ENCODE measurements around the gene CFAP46.

Gene CFAP46

DNA sequence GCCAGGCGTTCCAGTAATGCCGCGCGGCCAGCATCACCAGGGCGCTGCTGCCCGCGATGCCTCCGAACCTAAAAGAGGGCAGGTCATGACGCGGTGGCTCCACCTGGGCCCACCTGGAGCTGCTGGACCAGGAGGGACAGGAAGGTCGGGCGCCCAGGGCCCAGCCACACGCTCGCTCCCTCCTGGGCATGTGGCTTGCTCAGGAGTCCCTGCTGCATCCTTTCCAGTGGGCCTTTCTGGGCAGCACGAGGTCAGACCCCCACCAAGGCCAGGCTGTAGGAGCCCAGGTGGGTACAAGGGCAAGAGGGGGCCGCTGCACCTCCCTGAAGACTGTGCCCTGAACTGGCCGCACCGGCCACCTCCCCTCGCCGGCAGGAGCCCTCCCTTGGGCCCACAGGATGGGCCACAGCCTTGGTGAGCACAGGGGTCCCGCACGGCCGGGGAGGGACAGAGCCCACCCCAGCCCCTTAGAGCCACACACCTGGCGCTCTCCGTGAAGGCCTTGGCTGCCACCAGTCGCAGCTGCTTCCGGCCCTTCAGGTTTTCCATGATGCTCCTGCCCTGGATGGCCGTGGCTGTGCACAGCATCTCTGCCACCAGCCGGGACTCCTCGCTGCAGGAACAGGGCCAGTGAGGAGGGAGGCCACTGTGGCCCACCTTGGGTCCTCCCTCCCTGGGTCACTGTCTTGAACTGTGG, 43.2 kb downstream of the CFAP46 start:
- H4K20me1 ChIP-seq (ENCODE audit: insufficient read depth, low read length, poor library complexity, severe bottlenecking) = no peaks in the 10 kb centered on the region
- H3K4me2 ChIP-seq (ENCODE audit: low read depth, low read length, poor library complexity, severe bottlenecking) = no peak overlapping the region
- TF ChIP-seq, protein P1, sequence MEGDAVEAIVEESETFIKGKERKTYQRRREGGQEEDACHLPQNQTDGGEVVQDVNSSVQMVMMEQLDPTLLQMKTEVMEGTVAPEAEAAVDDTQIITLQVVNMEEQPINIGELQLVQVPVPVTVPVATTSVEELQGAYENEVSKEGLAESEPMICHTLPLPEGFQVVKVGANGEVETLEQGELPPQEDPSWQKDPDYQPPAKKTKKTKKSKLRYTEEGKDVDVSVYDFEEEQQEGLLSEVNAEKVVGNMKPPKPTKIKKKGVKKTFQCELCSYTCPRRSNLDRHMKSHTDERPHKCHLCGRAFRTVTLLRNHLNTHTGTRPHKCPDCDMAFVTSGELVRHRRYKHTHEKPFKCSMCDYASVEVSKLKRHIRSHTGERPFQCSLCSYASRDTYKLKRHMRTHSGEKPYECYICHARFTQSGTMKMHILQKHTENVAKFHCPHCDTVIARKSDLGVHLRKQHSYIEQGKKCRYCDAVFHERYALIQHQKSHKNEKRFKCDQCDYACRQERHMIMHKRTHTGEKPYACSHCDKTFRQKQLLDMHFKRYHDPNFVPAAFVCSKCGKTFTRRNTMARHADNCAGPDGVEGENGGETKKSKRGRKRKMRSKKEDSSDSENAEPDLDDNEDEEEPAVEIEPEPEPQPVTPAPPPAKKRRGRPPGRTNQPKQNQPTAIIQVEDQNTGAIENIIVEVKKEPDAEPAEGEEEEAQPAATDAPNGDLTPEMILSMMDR (conservative IDR thresholded peaks at IDR 0.05; ENCODE audit: low read length) = no peak
- no peak for TF ChIP-seq EZH2phosphoT487 (IDR thresholded peaks at IDR 0.05; ENCODE audit: borderline replicate concordance)
- no peak overlapping the region for H3K9ac ChIP-seq (ENCODE audit: low read depth, low read length, poor library complexity, severe bottlenecking)
- H3K9me3 ChIP-seq (ENCODE audit: insufficient read depth, low read depth, low read length) = peaks cover 11% of the 10 kb centered on the region; the same call in 1 of the 2 replicates
- H3K9me2 ChIP-seq (replicated peaks; ENCODE audit: low read depth, low read length) = no peaks in the 10 kb centered on the region
- no peaks in the 10 kb centered on the region for H3K79me2 ChIP-seq (ENCODE audit: insufficient read depth, low read length)
- H2AFZ ChIP-seq (ENCODE audit: low read length) = no peak overlapping the region
- H3F3A ChIP-seq (ENCODE audit: low read depth) = no peaks in the 10 kb centered on the region
- H3K4me1 ChIP-seq (ENCODE audit: insufficient read depth, low read length, poor library complexity, severe bottlenecking) = no peaks in the 10 kb centered on the region
- no peak overlapping the region for H3K4me3 ChIP-seq (ENCODE audit: low read length, poor library complexity, severe bottlenecking)
- H3K27me3 ChIP-seq (ENCODE audit: insufficient read depth, low read length, poor library complexity, severe bottlenecking) = no peaks in the 10 kb centered on the region
- no peaks in the 10 kb centered on the region for H3K36me3 ChIP-seq (ENCODE audit: insufficient read depth, low read length)

DNA sequence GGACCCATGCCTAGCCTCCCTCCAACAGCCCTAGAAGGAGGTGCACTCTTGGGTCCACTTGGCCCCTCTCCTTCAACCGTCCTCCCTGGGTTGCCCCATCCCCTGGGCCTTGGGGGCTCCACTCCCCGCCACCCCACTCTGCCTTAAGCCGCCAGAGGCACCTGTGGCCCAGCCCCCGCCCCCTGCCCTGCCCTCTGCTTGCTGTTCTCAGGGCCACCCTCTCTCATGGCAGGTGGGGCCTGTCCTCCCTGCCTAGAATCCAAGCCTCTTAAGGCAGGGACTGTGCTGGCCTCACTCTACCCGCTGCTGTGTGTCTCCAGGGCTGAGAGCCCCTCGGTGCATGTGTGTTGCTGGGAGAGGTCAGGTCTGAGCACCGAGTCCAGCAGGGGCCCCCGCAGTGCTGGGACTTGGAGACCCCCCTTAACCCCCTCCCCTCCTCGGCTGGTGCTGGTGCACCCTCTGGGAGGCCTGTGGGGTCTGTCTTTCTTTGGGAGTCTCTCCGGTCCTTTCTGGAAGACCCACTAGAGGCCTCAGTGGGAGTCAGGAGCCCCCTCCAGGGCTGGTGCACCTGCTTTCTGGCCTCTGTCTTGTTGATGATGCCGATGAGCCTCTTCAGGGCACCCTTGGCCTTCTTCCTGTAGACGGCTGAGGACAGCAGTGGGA, 43.8 kb downstream of the CFAP46 start:
- Histone ChIP-seq H3K79me2 (ENCODE audit: insufficient read depth, low read length) (no peaks in the 10 kb centered on the region), H3K9ac (ENCODE audit: low read depth, low read length, poor library complexity, severe bottlenecking) (no peak overlapping the region), H4K20me1 (ENCODE audit: insufficient read depth, low read length, poor library complexity, severe bottlenecking) (no peaks in the 10 kb centered on the region), H3K4me1 (ENCODE audit: insufficient read depth, low read length, poor library complexity, severe bottlenecking) (no peaks in the 10 kb centered on the region), H3K27me3 (ENCODE audit: insufficient read depth, low read length, poor library complexity, severe bottlenecking) (no peaks in the 10 kb centered on the region), H2AFZ (ENCODE audit: low read length) (no peak overlapping the region), H3K4me2 (ENCODE audit: low read depth, low read length, poor library complexity, severe bottlenecking) (no peak overlapping the region), H3F3A (ENCODE audit: low read depth) (no peaks in the 10 kb centered on the region), H3K36me3 (ENCODE audit: insufficient read depth, low read length) (no peaks in the 10 kb centered on the region), H3K9me2 (replicated peaks; ENCODE audit: low read depth, low read length) (no peaks in the 10 kb centered on the region), H3K9me3 (ENCODE audit: insufficient read depth, low read depth, low read length) (peaks cover 11% of the 10 kb centered on the region; the same call in 1 of the 2 replicates), H3K4me3 (ENCODE audit: low read length, poor library complexity, severe bottlenecking) (no peak overlapping the region)
- no peak for TF ChIP-seq EZH2phosphoT487 (IDR thresholded peaks at IDR 0.05; ENCODE audit: borderline replicate concordance)
- TF ChIP-seq, protein P1 (conservative IDR thresholded peaks at IDR 0.05; ENCODE audit: low read length) = no peak

DNA sequence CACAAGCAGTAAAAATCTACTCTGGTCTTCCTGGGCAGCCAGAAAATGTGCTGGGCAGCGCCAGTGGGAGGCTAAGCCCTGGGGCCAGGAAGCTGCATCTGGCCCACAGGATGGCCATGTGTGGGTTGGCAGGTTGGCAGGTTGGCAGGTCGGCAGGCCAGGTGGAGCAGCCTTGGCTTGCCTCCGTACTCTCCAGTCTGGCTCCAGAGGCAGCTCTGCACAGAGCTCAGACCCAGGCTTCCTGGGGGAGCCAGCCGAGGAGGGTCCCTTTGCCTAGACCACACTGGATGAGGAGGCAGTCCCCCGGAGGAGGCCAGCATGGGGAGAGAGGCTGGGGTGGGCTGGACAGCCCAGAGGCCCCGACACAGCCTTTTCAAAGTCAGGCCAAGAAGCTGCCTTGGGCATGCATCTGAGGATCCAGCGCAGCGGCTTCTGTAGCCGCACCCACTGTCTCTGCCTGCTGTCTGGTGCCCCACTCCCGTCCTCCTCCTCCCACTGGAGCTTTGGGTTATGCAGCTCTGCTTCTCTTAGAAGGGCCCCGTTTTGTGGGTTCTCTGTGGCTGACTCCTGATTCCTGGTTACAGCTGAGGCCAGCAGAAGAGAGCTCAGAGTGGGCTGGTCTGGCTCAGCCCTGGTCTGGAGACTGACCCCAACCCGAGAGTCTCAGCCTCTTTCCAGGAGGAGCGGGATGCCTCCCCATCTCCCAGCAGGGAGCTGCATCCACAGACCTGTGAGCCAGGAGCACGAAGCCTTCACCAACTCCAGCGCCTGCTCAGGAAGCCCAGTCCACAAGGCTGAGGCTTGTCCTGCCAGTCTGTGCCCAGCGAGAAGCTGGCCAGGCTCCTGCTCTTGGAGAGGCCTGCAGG, 44.6 kb downstream of the CFAP46 start:
- Histone ChIP-seq H3K27me3 (ENCODE audit: insufficient read depth, low read length, poor library complexity, severe bottlenecking) (no peaks in the 10 kb centered on the region), H3K9ac (ENCODE audit: low read depth, low read length, poor library complexity, severe bottlenecking) (no peak overlapping the region), H4K20me1 (ENCODE audit: insufficient read depth, low read length, poor library complexity, severe bottlenecking) (no peaks in the 10 kb centered on the region), H3K36me3 (ENCODE audit: insufficient read depth, low read length) (no peaks in the 10 kb centered on the region), H3K9me2 (replicated peaks; ENCODE audit: low read depth, low read length) (no peaks in the 10 kb centered on the region), H3K79me2 (ENCODE audit: insufficient read depth, low read length) (no peaks in the 10 kb centered on the region), H3K4me3 (ENCODE audit: low read length, poor library complexity, severe bottlenecking) (no peak overlapping the region), H2AFZ (ENCODE audit: low read length) (no peak overlapping the region), H3K4me1 (ENCODE audit: insufficient read depth, low read length, poor library complexity, severe bottlenecking) (no peaks in the 10 kb centered on the region), H3F3A (ENCODE audit: low read depth) (no peaks in the 10 kb centered on the region), H3K9me3 (ENCODE audit: insufficient read depth, low read depth, low read length) (peaks cover 11% of the 10 kb centered on the region; the same call in 1 of the 2 replicates), H3K4me2 (ENCODE audit: low read depth, low read length, poor library complexity, severe bottlenecking) (no peak overlapping the region)
- TF ChIP-seq, protein P1 (conservative IDR thresholded peaks at IDR 0.05; ENCODE audit: low read length) = no peak
- TF ChIP-seq EZH2phosphoT487 (IDR thresholded peaks at IDR 0.05; ENCODE audit: borderline replicate concordance) = no peak
